GM19193 (cell line): ENCODE data around the gene LMBRD1.

ENCODE experiments used
- POLR2A ChIP-seq: IDR thresholded peaks from 4 replicates; pipeline ENCODE4 v1.6.1; 2011; ENCODE audit not compliant: insufficient read depth, insufficient read length; ENCODE audit errors: extremely low read depth

The LMBRD1 gene

DNA sequence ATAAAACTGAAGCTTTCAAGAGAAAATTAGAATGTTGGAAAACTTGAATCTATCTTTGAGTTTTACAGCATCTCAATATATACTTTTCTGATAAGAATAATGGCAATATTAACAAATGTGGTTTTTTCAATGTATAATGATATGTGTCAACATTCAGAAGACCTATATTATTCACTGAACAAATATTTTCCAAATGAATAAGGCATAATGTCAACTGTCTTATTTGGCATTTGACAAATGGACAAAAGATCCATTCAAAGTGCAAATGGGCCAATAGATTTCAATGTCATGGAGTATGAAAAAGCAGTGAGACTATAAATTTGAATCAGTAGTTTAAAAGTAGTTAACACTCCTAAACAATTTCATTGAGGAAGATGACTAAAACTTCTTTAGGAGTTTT is 20.9 kb downstream of the LMBRD1 start:
- TF ChIP-seq POLR2A = no peak

DNA sequence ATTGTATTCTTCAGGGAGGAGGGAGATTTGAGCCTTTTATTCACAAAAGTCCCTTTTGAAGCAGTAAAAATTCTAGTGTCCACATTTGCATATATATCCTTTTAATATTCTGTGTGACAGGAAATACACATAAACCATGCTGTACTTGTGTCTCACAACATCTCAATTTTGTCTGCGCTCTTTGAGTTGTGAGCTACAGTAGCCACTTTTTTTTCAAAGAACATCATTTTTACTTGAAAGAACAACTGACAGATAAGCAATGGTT is 21.3 kb downstream of the LMBRD1 start:
- no peak for TF ChIP-seq POLR2A

DNA sequence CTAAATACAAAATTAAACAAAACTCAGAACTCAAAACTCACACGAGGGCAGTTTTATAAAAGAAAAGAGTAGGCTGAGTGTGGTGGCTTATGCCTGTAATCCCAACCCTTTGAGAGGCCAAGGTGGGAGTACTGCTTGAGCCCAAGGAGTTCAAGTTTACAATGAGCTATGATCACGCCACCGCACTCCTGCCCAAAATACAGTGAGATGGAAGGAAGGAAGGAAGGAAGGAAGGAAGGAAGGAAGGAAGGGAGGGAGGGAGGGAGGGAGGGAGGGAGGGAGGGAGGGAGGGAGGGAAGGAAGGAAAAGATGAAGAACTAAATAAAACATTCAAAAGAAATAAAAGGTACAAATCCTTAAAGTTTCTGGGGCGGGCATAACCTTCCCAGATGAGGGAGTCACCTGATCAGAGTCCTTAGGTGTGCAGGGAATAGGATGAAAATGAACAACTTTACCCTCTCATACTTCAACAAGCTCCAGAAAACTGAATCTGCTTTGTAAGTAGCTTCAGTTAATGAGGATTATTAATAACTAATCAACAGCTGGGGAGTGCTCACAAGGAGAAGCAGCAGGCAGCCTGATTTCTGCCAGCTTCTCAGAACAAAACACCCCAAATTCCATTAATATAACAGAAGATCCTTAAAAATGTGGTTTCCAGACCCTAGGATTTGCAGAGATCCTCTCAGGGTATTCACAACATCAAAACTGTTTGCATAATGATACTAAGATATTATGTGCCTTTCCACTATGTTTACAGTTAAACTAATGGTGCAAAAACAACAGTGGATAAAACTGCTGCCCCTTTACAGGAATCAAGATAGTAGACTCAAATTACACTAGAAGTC is 21.8 kb downstream of the LMBRD1 start:
- TF ChIP-seq POLR2A = no peak

DNA sequence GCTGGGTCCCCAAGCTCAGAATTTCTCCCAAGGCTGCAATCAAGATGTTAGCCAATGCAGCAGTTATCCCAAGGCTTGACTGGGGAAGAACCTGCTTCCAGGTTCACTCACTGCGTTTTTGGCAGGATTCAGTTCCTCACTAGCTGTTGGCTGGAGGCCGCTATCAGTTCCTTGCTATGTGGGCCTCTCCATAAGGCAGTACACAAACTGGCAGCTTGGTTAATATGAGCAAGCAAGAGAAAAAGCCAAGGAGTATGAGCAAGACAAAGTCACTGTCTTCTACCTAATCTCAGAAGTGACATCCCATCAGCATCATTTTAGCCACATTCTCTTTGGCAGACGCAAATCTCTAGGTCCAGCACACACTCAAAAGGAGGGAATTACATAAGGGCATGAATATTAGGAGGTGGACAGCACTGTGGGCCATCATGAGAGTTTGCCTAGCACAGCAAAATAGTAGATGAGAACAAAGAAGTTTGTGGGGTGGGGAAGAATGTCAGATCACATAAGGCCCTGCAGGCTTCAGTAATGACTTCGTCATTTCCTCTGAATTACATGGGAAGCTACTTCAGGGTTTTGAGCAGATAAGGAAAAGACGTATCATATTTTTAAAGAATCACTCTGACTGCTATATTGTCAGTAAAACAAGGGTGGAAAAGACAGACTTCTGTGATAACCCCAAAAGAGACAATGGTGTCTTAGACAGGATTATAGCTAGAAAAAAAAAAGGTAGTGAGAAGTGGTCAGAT is 25.5 kb downstream of the LMBRD1 start:
- no peak for TF ChIP-seq POLR2A

DNA sequence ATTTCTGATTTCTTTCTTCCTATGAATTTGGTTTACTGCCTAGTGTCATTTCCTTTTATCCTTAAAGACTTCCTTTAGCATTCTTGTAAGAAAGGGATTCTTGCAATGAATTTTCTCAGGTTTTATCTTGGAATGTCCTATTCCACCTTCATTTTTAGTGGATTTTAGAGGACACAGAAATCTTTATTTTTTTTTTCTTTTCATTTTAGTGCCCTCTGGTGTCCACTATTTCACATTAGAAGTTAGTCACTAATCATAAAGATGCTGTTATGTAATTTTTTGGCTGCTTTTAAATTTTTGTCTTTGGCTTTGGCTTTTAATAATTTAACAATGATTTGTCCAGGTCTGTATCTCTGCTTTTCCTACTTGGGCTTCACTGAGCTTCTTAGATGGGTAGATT is 28.1 kb downstream of the LMBRD1 start:
- no peak for TF ChIP-seq POLR2A

DNA sequence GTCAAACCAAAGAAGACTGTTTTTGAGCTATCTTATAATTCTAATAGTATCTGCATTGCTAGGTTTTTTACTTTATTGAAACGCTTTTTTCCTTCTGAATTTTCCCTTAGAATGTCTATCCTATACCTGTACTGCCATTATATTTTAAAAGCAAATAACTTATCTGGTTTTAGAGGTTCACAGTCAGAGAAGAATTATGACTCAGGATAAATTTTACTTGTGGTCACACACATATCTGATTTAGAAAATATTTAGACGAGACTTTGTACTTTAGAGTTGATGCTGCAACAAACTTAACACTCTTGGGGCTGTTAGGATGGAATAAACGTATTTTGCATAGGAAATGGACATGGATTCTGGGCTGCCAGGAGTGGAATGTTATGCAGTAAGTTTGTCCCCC is 33.0 kb downstream of the LMBRD1 start:
- no peak for TF ChIP-seq POLR2A

DNA sequence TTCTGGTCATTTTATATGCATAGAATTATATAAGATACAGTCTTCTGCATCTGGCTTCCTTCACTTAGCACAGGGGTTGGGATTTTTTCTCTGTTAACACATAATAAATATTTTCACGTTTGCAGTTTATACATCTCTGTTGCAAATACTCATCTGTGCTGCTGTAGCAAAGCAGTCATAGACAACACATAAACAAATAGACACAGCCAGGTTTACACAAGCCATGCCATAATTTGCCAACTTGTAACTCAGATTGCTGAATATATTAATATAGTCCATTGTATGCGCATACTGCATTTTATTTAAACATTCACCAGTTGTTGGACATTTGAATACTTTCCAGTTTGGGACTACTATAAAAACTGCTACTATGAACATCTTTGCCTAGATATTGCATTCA is 35.0 kb downstream of the LMBRD1 start:
- no peak for TF ChIP-seq POLR2A

DNA sequence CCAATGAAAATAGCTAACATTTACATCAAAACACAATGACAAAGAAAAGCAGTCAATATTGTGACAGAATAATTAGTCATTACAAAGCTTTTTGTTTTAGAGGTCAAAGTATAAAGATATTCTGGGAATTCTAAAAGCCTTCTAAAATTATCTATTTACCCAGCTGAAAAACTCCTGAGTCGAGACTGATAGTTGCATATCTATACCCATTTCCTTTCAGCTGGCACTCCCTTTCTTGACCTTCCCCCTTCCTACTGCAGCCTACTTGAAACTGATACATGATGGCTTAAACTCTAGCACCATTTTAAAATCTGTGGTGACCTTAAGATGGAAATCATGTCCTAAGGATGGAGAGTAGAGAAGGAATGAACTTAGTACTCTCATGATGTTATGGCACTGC is 38.6 kb downstream of the LMBRD1 start:
- TF ChIP-seq POLR2A = no peak

DNA sequence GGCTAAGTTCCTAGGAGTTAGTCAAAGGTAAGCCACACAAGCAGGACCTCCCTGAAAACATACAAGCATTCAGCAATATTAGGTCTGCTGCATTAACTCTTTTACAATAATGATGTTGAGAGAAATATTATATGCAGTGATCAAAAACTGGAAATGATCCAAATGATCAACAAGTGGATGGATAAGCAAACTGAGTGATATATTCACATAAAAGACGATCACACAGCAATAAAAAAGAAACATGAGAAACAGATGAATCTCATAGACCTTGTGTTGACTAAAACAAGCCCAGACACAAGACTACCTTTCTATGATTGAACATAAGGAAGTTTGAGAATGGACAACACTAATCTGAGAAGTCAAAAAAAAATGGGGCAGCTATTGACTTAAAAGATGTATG is 39.9 kb downstream of the LMBRD1 start:
- TF ChIP-seq POLR2A = no peak

DNA sequence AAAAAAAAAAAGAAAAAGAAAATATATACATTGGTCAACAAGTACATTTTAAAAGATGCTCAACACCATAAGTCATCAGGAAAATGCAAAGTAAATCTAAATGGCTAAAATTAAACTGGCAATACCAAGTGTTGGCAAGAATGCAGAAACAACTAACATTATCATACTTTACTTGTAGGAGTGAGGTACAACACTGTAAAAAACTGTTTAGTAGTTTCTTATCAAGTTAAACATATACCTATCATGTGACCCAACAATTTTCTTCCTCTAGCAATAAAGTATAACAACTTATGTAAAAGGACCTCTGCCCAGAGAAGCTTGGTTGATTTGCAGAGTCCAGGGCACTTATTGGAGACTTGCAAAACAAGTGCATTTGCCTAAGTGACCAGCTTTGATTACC is 40.4 kb downstream of the LMBRD1 start:
- TF ChIP-seq POLR2A = no peak

DNA sequence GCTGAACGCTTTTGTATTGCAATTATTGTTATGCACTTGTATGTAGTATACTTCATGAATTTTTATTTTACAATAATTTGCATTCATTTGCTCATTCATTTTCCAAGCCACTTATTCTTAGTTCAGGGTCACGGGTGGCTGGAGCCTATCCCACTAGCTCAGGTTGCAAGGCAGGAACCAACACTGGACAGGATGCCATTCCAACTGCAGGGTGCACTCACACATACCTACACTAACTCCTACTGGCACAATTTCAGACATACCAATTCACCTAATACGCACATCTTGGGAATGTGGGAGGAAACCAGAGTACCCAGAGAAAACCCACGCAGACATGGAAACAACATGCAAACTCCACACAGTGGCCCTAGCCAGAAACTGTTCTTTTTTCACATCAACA is 61.8 kb downstream of the LMBRD1 start:
- TF ChIP-seq POLR2A = no peak

DNA sequence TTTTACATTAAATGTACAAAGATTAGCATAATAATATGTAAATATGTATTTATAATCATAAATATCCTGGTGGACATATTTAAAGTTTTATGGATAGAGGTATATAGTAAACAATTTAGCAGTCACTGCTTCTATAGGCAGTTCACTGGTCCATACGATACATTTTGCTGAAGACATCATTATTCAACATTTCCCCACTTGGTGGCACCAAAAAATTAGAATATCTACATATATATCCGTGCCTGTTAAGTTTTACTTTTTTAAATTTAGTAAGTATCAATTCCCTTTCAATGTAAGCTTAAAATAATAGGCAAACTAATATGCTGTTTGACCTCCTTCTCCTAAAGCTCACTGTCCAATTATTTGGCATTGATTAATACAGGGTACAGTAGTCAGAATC is 64.2 kb downstream of the LMBRD1 start:
- TF ChIP-seq POLR2A = no peak

DNA sequence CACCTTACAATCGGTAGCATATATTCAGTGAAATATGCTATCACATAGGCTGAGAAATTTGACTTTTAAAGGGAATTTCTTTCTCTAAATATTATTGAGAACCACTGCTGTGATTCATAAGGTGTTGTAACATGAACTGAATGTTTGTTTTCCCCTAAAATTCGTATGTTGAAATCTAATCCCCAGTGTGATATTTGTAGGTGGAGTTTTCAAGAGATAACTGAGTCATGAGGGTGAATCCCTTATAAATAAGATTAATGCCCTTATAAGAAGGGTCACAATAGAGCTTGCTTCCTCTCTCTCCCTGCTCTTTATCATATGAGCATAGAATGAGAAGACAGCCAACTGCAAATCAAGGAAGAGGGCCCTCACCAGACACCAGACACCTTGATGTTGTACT is 64.8 kb downstream of the LMBRD1 start:
- no peak for TF ChIP-seq POLR2A

DNA sequence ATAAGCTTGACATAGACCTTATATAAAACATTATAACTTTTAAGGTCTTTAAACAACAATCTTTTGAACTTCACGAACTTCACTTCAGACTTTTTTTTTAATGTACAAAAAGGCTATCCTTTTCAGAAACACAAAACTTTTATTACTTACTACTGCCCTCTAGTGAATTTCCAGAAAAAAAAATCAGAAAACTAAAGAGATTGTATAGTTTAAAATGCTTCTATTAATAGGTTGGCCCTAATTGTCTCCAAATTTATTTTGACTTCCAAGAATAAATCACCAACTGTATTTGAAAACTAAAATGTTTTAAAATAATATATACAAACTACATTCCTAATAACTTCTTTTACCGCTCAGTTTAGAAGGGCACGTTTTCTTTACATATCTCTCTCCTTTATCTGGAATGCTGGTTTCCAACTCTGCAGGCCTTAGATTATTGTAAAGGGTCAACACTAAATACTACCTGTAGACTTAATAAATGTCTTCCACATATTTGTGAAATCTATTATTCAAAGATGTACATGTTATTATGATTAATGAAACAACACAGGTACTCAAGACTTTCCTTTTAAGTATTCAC is 66.8 kb downstream of the LMBRD1 start:
- TF ChIP-seq POLR2A = no peak

DNA sequence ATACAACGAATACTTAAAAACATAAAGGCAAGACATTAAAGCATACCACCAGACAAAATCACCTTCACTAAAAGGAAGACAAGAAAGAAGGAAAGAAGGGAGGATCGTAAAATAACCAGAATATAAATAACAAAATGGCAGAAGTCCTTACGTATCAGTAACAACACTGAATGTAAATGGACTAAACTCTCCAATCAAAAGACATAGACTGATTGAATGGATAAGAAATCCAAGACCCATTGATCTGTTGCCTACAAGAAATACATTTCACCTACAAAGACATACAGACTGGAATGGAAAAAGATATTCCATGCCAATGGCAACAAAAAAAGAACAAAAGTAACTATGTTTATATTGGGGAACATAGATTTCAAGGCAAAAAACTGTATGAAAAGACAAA is 74.1 kb downstream of the LMBRD1 start:
- no peak for TF ChIP-seq POLR2A

DNA sequence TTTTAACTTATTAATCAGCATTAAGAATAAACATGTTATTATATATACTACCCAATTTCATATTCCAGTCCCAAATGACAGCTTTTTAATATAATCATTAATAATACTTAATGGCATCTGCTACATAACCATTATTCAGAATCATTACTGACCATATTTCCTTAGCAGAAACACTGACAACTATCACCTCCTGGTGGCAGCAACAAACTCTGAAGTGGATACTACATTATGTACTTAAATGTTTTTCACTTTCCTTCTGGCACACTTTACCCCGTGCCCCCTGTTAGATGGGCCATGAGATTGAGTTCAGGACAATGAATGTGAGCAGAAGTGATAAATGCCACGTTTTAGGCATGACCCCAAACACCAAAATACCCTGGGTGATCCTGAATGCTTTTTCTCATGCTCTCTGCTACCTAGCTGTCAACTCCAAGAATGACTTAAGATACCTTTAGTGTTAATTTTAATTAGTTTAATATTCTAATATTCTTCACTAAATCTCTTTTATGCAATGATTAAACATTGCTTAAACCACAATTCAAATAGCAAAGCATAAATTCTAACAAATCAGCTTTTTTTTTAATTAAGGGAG is 77.1 kb downstream of the LMBRD1 start:
- TF ChIP-seq POLR2A = no peak
